CD14-positive monocyte (primary cell): ENCODE measurements around the gene HRH2. TPM values are rescaled to one million over a fixed set of nuclear protein-coding genes. Genes with fewer than 3 reads are reported as not detected.

ENCODE experiments used
- DNase-seq, 3 donors: peaks; one replicate each; pipeline ENCODE4 v3.0.0-alpha.2; 2011 to 2022
- H2AFZ ChIP-seq: 2 replicates; pipeline ENCODE4 v1.6.0; 2012; ENCODE audit warnings: mild to moderate bottlenecking, low read depth, low read length, inconsistent platforms; ENCODE audit not compliant: insufficient read depth, poor library complexity, severe bottlenecking
- H3K27ac ChIP-seq, 2 donors: 1 replicate in 1 of 2; 2 replicates in 1 of 2; pipeline ENCODE4 v1.5.1; 2012 to 2013; ENCODE audit warnings: low read length in 2 of 2, control low read depth in 1 of 2, inconsistent platforms in 1 of 2, low read depth in 1 of 2, mild to moderate bottlenecking in 1 of 2
- H3K27me3 ChIP-seq, 2 donors: one replicate each; pipeline versions ENCODE4 v1.6.0 to v1.6.1; 2011 to 2013; ENCODE audit warnings: low read length in 2 of 2; ENCODE audit not compliant: control insufficient read depth in 2 of 2, insufficient read depth in 2 of 2
- H3K36me3 ChIP-seq, 2 donors: replicated peaks in 1 of 2; 1 replicate in 1 of 2; 2 replicates in 1 of 2; pipeline versions ENCODE4 v1.5.1 to v1.6.1; 2012 to 2013; ENCODE audit warnings: low read length in 2 of 2, control low read depth in 1 of 2, inconsistent platforms in 1 of 2, mild to moderate bottlenecking in 1 of 2; ENCODE audit not compliant: insufficient read depth in 2 of 2, control insufficient read depth in 1 of 2
- H3K4me1 ChIP-seq, 2 donors: 1 replicate in 1 of 2; 2 replicates in 1 of 2; pipeline versions ENCODE4 v1.5.1 to v1.6.1; 2012 to 2013; ENCODE audit warnings: low read length in 2 of 2, control low read depth in 1 of 2, inconsistent platforms in 1 of 2, mild to moderate bottlenecking in 1 of 2, moderate library complexity in 1 of 2; ENCODE audit not compliant: insufficient read depth in 2 of 2, control insufficient read depth in 1 of 2
- H3K4me2 ChIP-seq: replicated peaks from 2 replicates; pipeline ENCODE3; 2012; ENCODE audit warnings: low read length, moderate library complexity, mild to moderate bottlenecking; ENCODE audit not compliant: poor library complexity, severe bottlenecking; ENCODE audit errors: extremely low read depth
- H3K4me3 ChIP-seq, 3 experiments: fragments of 200-600 bp in 1 of 3; sonication (generic) in 1 of 3; replicated peaks in 1 of 3; 1 replicate in 2 of 3; 2 replicates in 1 of 3; pipeline ENCODE4 v1.5.1; 2011 to 2013; ENCODE audit warnings: low read length in 3 of 3, mild to moderate bottlenecking in 3 of 3, control low read depth in 2 of 3, low read depth in 2 of 3, inconsistent platforms in 1 of 3, moderate library complexity in 1 of 3
- H3K79me2 ChIP-seq: 2 replicates; pipeline ENCODE4 v1.6.0; 2012; ENCODE audit warnings: mild to moderate bottlenecking, control low read depth, inconsistent platforms, low read length, moderate library complexity; ENCODE audit not compliant: insufficient read depth
- H3K9ac ChIP-seq: 2 replicates; pipeline ENCODE4 v1.6.0; 2017; ENCODE audit warnings: low read length, mild to moderate bottlenecking; ENCODE audit not compliant: insufficient read depth, poor library complexity, severe bottlenecking
- H3K9me3 ChIP-seq, 2 donors: replicated peaks in 1 of 2; 1 replicate in 1 of 2; 2 replicates in 1 of 2; pipeline versions ENCODE4 v1.5.1 to v1.6.1; 2012 to 2013; ENCODE audit warnings: low read length in 2 of 2, control low read depth in 1 of 2; ENCODE audit not compliant: control insufficient read depth in 1 of 2, insufficient read depth in 1 of 2
- H4K20me1 ChIP-seq: 2 replicates; pipeline ENCODE4 v1.6.0; 2012; ENCODE audit warnings: mild to moderate bottlenecking, low read length, control low read depth, moderate library complexity; ENCODE audit not compliant: insufficient read depth
- H3K27ac Mint-ChIP-seq, 7 donors: one replicate each; pipeline ENCODE4 v1.8.0; 2020; ENCODE audit warnings: mild to moderate bottlenecking in 7 of 7, mixed read lengths in 7 of 7, moderate library complexity in 6 of 7, inconsistent platforms in 2 of 7
- H3K27me3 Mint-ChIP-seq, 3 donors: one replicate each; pipeline ENCODE4 v1.8.0; 2021 to 2022; ENCODE audit warnings: low read depth in 3 of 3, mild to moderate bottlenecking in 3 of 3, mixed read lengths in 3 of 3, moderate library complexity in 3 of 3, inconsistent platforms in 1 of 3
- H3K36me3 Mint-ChIP-seq, 2 donors: one replicate each; pipeline ENCODE4 v1.8.0; 2020; ENCODE audit warnings: mixed read lengths in 2 of 2, inconsistent platforms in 1 of 2, mild to moderate bottlenecking in 1 of 2
- H3K4me1 Mint-ChIP-seq: one replicate; pipeline ENCODE4 v1.8.0; 2020; ENCODE audit warnings: mild to moderate bottlenecking, mixed read lengths
- H3K4me3 Mint-ChIP-seq, 2 donors: one replicate each; pipeline ENCODE4 v1.8.0; 2020; ENCODE audit warnings: mild to moderate bottlenecking in 2 of 2, mixed read lengths in 2 of 2, moderate library complexity in 1 of 2
- H3K9me3 Mint-ChIP-seq, 7 donors: one replicate each; pipeline ENCODE4 v1.8.0; 2020 to 2022; ENCODE audit warnings: mixed read lengths in 7 of 7, mild to moderate bottlenecking in 6 of 7, moderate library complexity in 6 of 7, inconsistent platforms in 2 of 7
- WGBS: methylation state at CpG from one replicate; pipeline ENCODE4 v1.1.5; 2013; ENCODE audit warnings: missing lambda C conversion rate; ENCODE audit not compliant: insufficient coverage; 5-methylcytosine and 5-hydroxymethylcytosine counted together
- intact Hi-C, 2 donors: fragments of 100-400 bp; cut with micrococcal nuclease; formaldehyde crosslinking; loops; one replicate each; pipeline versions ENCODE4 v1.15.0 to v1.15.1; 2023
- polyA plus RNA-seq, 3 donors: library from polyadenylated mRNA; depleted of rRNA in 1 of 3; unstranded in 2 of 3; stranded (reverse) in 1 of 3; fragments of 300-500 nt in 2 of 3; fragments of >200 nt in 1 of 3; fragmentation: Illumina TruSeq in 2 of 3; gene quantifications; 1 replicate in 2 of 3; 2 replicates in 1 of 3; pipeline ENCODE4 v1.2.3, GENCODE V29; 2012 to 2021
- TF ChIP-seq, protein P1 (sequence below): fragments of 200-600 bp; IDR thresholded peaks from one replicate; pipeline ENCODE4 v1.8.0; 2022; ENCODE audit warnings: antibody characterized with exemption, mild to moderate bottlenecking

Gene HRH2
- polyA plus RNA-seq, 3 donors, result 10.6 to 71.7 (median 25.5) TPM

DNA sequence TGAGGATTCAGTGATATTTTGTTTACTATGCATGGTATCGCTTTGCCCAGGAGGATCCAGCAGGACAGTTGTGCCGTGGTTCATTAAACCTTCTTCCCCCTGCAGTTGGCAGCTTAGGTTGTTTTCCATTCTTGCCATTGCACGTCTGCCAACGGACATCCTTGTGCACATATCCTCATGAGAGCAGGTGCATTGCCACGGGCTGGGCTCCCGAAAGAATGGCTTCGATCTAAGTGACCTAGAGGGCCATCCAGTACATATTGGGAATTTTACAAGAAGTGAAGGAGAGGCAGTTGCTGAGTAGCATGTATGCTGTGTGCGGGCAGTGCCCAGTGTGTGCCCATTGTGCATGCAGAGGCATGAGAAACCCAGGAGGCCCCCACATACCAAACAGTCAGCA, 22.1 kb downstream of the HRH2 start:
- Histone ChIP-seq H3K9ac (no peak overlapping the region), H3K36me3 (peaks cover 34 to 49% of the 10 kb centered on the region in 2 donors), H3K4me2 (no peak overlapping the region), H3K9me3 (no peaks in the 10 kb centered on the region), H3K4me1 (peaks cover 64 to 66% of the 10 kb centered on the region in 2 donors), H3K27ac (peak overlapping the region; percentile 22 to 92), H3K79me2 (peaks cover 100% of the 10 kb centered on the region), H3K27me3 (no peaks in the 10 kb centered on the region), H2AFZ (no peak overlapping the region), H3K4me3 (no peak overlapping the region), H4K20me1 (peaks cover 96% of the 10 kb centered on the region)
- no peak for DNase-seq
- Mint-ChIP-seq H3K27ac (peak overlapping the region; percentile 60 to 84 (median 77)), H3K36me3 (peaks cover 51 to 66% of the 10 kb centered on the region in 2 donors), H3K4me1 (peaks cover 78% of the 10 kb centered on the region), H3K9me3 (no peaks in the 10 kb centered on the region), H3K4me3 (no peak overlapping the region), H3K27me3 (peaks cover 0 to 1% (median 0%) of the 10 kb centered on the region in 3 donors)
- WGBS, result 99% methylated on average over 7 of the region's 8 CpGs
- TF ChIP-seq, protein P1, sequence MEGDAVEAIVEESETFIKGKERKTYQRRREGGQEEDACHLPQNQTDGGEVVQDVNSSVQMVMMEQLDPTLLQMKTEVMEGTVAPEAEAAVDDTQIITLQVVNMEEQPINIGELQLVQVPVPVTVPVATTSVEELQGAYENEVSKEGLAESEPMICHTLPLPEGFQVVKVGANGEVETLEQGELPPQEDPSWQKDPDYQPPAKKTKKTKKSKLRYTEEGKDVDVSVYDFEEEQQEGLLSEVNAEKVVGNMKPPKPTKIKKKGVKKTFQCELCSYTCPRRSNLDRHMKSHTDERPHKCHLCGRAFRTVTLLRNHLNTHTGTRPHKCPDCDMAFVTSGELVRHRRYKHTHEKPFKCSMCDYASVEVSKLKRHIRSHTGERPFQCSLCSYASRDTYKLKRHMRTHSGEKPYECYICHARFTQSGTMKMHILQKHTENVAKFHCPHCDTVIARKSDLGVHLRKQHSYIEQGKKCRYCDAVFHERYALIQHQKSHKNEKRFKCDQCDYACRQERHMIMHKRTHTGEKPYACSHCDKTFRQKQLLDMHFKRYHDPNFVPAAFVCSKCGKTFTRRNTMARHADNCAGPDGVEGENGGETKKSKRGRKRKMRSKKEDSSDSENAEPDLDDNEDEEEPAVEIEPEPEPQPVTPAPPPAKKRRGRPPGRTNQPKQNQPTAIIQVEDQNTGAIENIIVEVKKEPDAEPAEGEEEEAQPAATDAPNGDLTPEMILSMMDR, result no peak
- intact Hi-C loops, result no loop called here

DNA sequence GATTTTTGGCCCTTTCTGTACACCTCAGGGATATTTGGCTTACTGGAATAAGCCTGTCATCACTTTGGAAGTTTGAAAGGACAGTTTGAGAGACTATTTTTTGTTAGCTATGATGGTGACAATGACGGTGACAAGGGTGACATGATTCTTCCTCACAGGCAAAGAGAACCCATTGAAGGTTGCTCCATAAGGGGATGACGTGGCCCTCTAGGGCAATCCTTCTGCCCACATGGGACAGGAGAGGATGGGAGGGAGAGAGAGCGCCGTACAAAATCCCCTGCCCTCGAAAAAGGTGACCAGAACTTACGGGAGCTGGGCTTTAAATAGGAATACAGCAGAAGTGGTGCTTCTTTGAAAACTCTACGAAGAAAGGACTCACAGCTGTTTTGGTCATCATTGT, 22.6 kb downstream of the HRH2 start:
- peaks cover 100% of the 10 kb centered on the region for H3K79me2 ChIP-seq
- peak in 2 of 3 donors; percentile 34 to 75 for DNase-seq
- H3K4me3 ChIP-seq, result no peak overlapping the region
- no peak overlapping the region for H2AFZ ChIP-seq
- no peak overlapping the region for H3K4me3 Mint-ChIP-seq
- H3K9ac ChIP-seq, result no peak overlapping the region
- H4K20me1 ChIP-seq, result peaks cover 96% of the 10 kb centered on the region
- H3K9me3 Mint-ChIP-seq, result no peaks in the 10 kb centered on the region
- peaks cover 38 to 54% of the 10 kb centered on the region in 2 donors for H3K36me3 ChIP-seq
- TF ChIP-seq, protein P1, result no peak
- peak overlapping the region; percentile 60 to 84 (median 77) for H3K27ac Mint-ChIP-seq
- H3K4me2 ChIP-seq, result no peak overlapping the region
- peak overlapping the region; percentile 22 to 92 for H3K27ac ChIP-seq
- no peaks in the 10 kb centered on the region for H3K9me3 ChIP-seq
- H3K4me1 ChIP-seq, result peaks cover 63 to 65% of the 10 kb centered on the region in 2 donors
- H3K27me3 Mint-ChIP-seq, result peaks cover 0 to 1% (median 0%) of the 10 kb centered on the region in 3 donors
- peaks cover 53 to 67% of the 10 kb centered on the region in 2 donors for H3K36me3 Mint-ChIP-seq
- peaks cover 77% of the 10 kb centered on the region for H3K4me1 Mint-ChIP-seq
- H3K27me3 ChIP-seq, result no peaks in the 10 kb centered on the region
- intact Hi-C loops, result no loop called here
- WGBS, result 66% methylated on average over 5 of the region's 7 CpGs
